MCF 10A (cell line): ENCODE data around the gene EPHB1. TPM values are rescaled to one million over a fixed set of nuclear protein-coding genes. Genes with fewer than 3 reads are reported as not detected.

Experiments used
- BruUV-seq: library from RNA; stranded (reverse); fragments of 400-500 nt; replicated peaks from 2 replicates; lab custom pipeline; 2021; lab: Mats Ljungman, UMichigan
- CTCF ChIA-PET: fragments of 300-600 bp; sonication (Branson Sonifier 250); formaldehyde crosslinking; extraction: SDS; loops from one replicate; lab custom pipeline; 2021; ENCODE audit warnings: antibody characterized with exemption, inconsistent platforms; lab: Yijun Ruan, JAX
- POLR2A ChIA-PET: fragments of 300-600, 350-650 bp; sonication (Branson Sonifier 250); formaldehyde crosslinking; extraction: SDS; loops from one replicate; lab custom pipeline; 2020; ENCODE audit warnings: antibody characterized with exemption, inconsistent platforms; lab: Yijun Ruan, JAX
- DNase-seq: peaks from one replicate; pipeline ENCODE4 v3.0.0-alpha.2; 2018; ENCODE audit not compliant: unreplicated experiment
- H3K27ac Mint-ChIP-seq: one replicate; pipeline ENCODE4 v1.8.0; 2022; ENCODE audit warnings: mild to moderate bottlenecking, low read depth, mixed read lengths; ENCODE audit not compliant: unreplicated experiment
- H3K27me3 Mint-ChIP-seq: one replicate; pipeline ENCODE4 v1.8.0; 2022; ENCODE audit warnings: mixed read lengths; ENCODE audit not compliant: insufficient read depth, unreplicated experiment
- H3K36me3 Mint-ChIP-seq: one replicate; pipeline ENCODE4 v1.8.0; 2022; ENCODE audit warnings: mild to moderate bottlenecking, moderate library complexity, mixed read lengths; ENCODE audit not compliant: insufficient read depth, unreplicated experiment
- H3K4me1 Mint-ChIP-seq: one replicate; pipeline ENCODE4 v1.8.0; 2022; ENCODE audit warnings: mixed read lengths; ENCODE audit not compliant: insufficient read depth, unreplicated experiment
- H3K4me3 Mint-ChIP-seq: one replicate; pipeline ENCODE4 v1.8.0; 2022; ENCODE audit warnings: mild to moderate bottlenecking, moderate library complexity, mixed read lengths; ENCODE audit not compliant: unreplicated experiment
- H3K9me3 Mint-ChIP-seq: one replicate; pipeline ENCODE4 v1.8.0; 2022; ENCODE audit warnings: mixed read lengths; ENCODE audit not compliant: unreplicated experiment
- CTCF ChIP-seq: fragments of 200-600 bp; IDR thresholded peaks from one replicate; pipeline ENCODE4 v1.8.0; 2022; ENCODE audit warnings: antibody characterized with exemption, mild to moderate bottlenecking; ENCODE audit not compliant: unreplicated experiment
- intact Hi-C: fragments of 100-400 bp; cut with micrococcal nuclease; formaldehyde crosslinking; loops from 2 replicates; pipeline ENCODE4 v1.14.1; 2022
- total RNA-seq: library from RNA; stranded (reverse); gene quantifications from 2 replicates; pipeline ENCODE4 v1.2.3, GENCODE V29; 2022

Gene EPHB1
- total RNA-seq, 1 experiment from 2014 or later = not detected

GRCh38 chr3:134892761-134893160 is 97.7 kb downstream of the EPHB1 start:
- no peaks in the 10 kb centered on the region for H3K36me3 Mint-ChIP-seq
- no peak for TF ChIP-seq CTCF
- intact Hi-C loops = no loop called here
- H3K4me1 Mint-ChIP-seq = no peaks in the 10 kb centered on the region
- ChIA-PET POLR2A (no interaction called here), CTCF (no interaction called here)
- H3K9me3 Mint-ChIP-seq = peaks cover 21% of the 10 kb centered on the region
- H3K27me3 Mint-ChIP-seq = no peaks in the 10 kb centered on the region
- DNase-seq = no peak
- BruUV-seq = no TSS peak
- H3K27ac Mint-ChIP-seq = no peak overlapping the region
- H3K4me3 Mint-ChIP-seq = no peak overlapping the region

GRCh38 chr3:134894533-134894932 is 99.5 kb downstream of the EPHB1 start:
- Mint-ChIP-seq H3K9me3 (peaks cover 21% of the 10 kb centered on the region), H3K4me3 (no peak overlapping the region), H3K27ac (no peak overlapping the region), H3K4me1 (no peaks in the 10 kb centered on the region), H3K27me3 (no peaks in the 10 kb centered on the region), H3K36me3 (no peaks in the 10 kb centered on the region)
- no peak for TF ChIP-seq CTCF
- BruUV-seq = no TSS peak
- CTCF ChIA-PET = no interaction called here
- intact Hi-C loops = no loop called here
- POLR2A ChIA-PET = no interaction called here
- DNase-seq = no peak

- no peak overlapping the region for H3K4me3 Mint-ChIP-seq
- DNase-seq = no peak
- ChIA-PET CTCF (interaction anchor here (0.6 kb wide), 1 partner anchor 20 kb away, joined by 4 read pairs; no protein-coding TSS in a partner anchor), POLR2A (no interaction called here)
- no peaks in the 10 kb centered on the region for H3K36me3 Mint-ChIP-seq
- no peak overlapping the region for H3K27ac Mint-ChIP-seq
- TF ChIP-seq CTCF = no peak
- no peaks in the 10 kb centered on the region for H3K27me3 Mint-ChIP-seq
- H3K4me1 Mint-ChIP-seq = no peaks in the 10 kb centered on the region
- intact Hi-C loops = no loop called here
- peaks cover 21% of the 10 kb centered on the region for H3K9me3 Mint-ChIP-seq
- BruUV-seq = no TSS peak
Observed at GRCh38 chr3:134895181-134895580, 100.1 kb downstream of the EPHB1 start.

GRCh38 chr3:134896141-134896540 is 101.1 kb downstream of the EPHB1 start:
- H3K27me3 Mint-ChIP-seq = no peaks in the 10 kb centered on the region
- CTCF ChIA-PET = no interaction called here
- H3K27ac Mint-ChIP-seq = no peak overlapping the region
- no peak for TF ChIP-seq CTCF
- intact Hi-C loops = no loop called here
- peaks cover 28% of the 10 kb centered on the region for H3K9me3 Mint-ChIP-seq
- no peaks in the 10 kb centered on the region for H3K4me1 Mint-ChIP-seq
- POLR2A ChIA-PET = no interaction called here
- no peak for DNase-seq
- no peak overlapping the region for H3K4me3 Mint-ChIP-seq
- H3K36me3 Mint-ChIP-seq = no peaks in the 10 kb centered on the region
- BruUV-seq = no TSS peak
